ENCODE results near the gene NTN4. TPM values are rescaled to one million over a fixed set of nuclear protein-coding genes. Genes with fewer than 3 reads are reported as not detected.

The NTN4 gene
- total RNA-seq, 1 experiment from 2014 or later, result 0.17 TPM

- no peak for DNase-seq
- H3K27me3 Mint-ChIP-seq (ENCODE audit: low read depth), result no peaks in the 10 kb centered on the region
- no peak overlapping the region for H4K8ac ChIP-seq (replicated peaks; ENCODE audit: insufficient read length, low read depth, low read length)
- H2BK120ac ChIP-seq (ENCODE audit: low read depth, low read length, poor library complexity, severe bottlenecking), result no peak overlapping the region
- no peak overlapping the region for H3K18ac ChIP-seq (ENCODE audit: insufficient read length, low read depth, low read length)
- no peak overlapping the region for H4K5ac ChIP-seq (ENCODE audit: insufficient read length, low read depth, low read length)
- WGBS (ENCODE audit: extremely low coverage, insufficient read length, low lambda C conversion rate), result no CpG with 5 or more reads among the region's 8 CpGs
- H3K4me1 ChIP-seq (ENCODE audit: insufficient read depth, low read length), result no peaks in the 10 kb centered on the region
- H3K14ac ChIP-seq (ENCODE audit: insufficient read depth, low read length), result no peak overlapping the region
- no peak overlapping the region for H2AK5ac ChIP-seq (ENCODE audit: insufficient read length, low read length)
- H3K79me1 ChIP-seq (ENCODE audit: insufficient read depth, low read depth, low read length, poor library complexity, severe bottlenecking), result no peaks in the 10 kb centered on the region
- no peaks in the 10 kb centered on the region for H4K20me1 ChIP-seq (ENCODE audit: control insufficient read depth, insufficient read depth, insufficient read length)
- no peak for TF ChIP-seq CTCF (conservative IDR thresholded peaks at IDR 0.05)
- H3K9me3 ChIP-seq (ENCODE audit: control insufficient read depth, low read depth, low read length), result no peaks in the 10 kb centered on the region
- H3K4ac ChIP-seq (ENCODE audit: low read depth, low read length), result no peak overlapping the region
- no peaks in the 10 kb centered on the region for H3K36me3 Mint-ChIP-seq (ENCODE audit: insufficient read depth in 1 of 3, low read depth in 3 of 3)
- H3K79me2 ChIP-seq (ENCODE audit: insufficient read depth, low read length), result no peaks in the 10 kb centered on the region
- H3T11ph ChIP-seq (ENCODE audit: low read length), result no peak overlapping the region
- no peak overlapping the region for H2BK15ac ChIP-seq (ENCODE audit: low read depth, low read length)
- H2AFZ ChIP-seq (ENCODE audit: low read length), result no peak overlapping the region
- no peak overlapping the region for H3K4me2 ChIP-seq (ENCODE audit: insufficient read depth, insufficient read length, low read length)
- no peak overlapping the region for H3K23ac ChIP-seq (ENCODE audit: insufficient read length, low read depth, low read length)
- H3K4me3 Mint-ChIP-seq, result no peak overlapping the region
- H3K27me3 ChIP-seq (ENCODE audit: insufficient read depth, low read length), result no peaks in the 10 kb centered on the region
- H2BK20ac ChIP-seq (ENCODE audit: low read depth, low read length, poor library complexity, severe bottlenecking), result no peak overlapping the region
- no peak overlapping the region for H3K9ac ChIP-seq (ENCODE audit: extremely low read depth, insufficient read length, low read length)
- H3K23me2 ChIP-seq (ENCODE audit: insufficient read length, low read depth, low read length, poor library complexity, severe bottlenecking), result no peaks in the 10 kb centered on the region
- H2BK12ac ChIP-seq (ENCODE audit: insufficient read length, low read depth, low read length), result no peak overlapping the region
- no peak overlapping the region for H4K91ac ChIP-seq (ENCODE audit: insufficient read length, low read depth, low read length)
- no peak overlapping the region for H3K27ac ChIP-seq (ENCODE audit: insufficient read length, low read depth, low read length)
- H3K9me3 Mint-ChIP-seq, result no peaks in the 10 kb centered on the region
- H3K4me1 Mint-ChIP-seq, result peaks cover 5 to 7% of the 10 kb centered on the region in 2 experiments; a peak in 2 of 4 replicates
- no peak overlapping the region for H2BK5ac ChIP-seq (ENCODE audit: insufficient read length, low read length)
- H3K27ac Mint-ChIP-seq, result no peak overlapping the region
- no peak overlapping the region for H3K56ac ChIP-seq (ENCODE audit: insufficient read length, low read depth, low read length)
Observed at GRCh38 chr12:95690861-95691635, 99.5 kb downstream of the NTN4 start.
